SU-DHL-6 (cell line): Measurements from ENCODE around the gene ZBTB16.

Experiments used
- EZH2phosphoT487 ChIP-seq: fragments of 200-600 bp; sonication (generic), shearing (Covaris generic); conservative IDR thresholded peaks from 2 replicates; pipeline ENCODE4 v1.6.1; 2018; ENCODE audit warnings: mild to moderate bottlenecking, antibody characterized with exemption, low read length, moderate library complexity, mixed read lengths
- TF ChIP-seq, protein P1 (sequence below): fragments of 200-600 bp; sonication (generic); IDR thresholded peaks from one replicate; pipeline ENCODE4 v1.5.1; 2017; ENCODE audit warnings: antibody characterized with exemption, mild to moderate bottlenecking, low read length, moderate library complexity; ENCODE audit not compliant: insufficient read depth, poor library complexity, severe bottlenecking

GRCh38 chr11:114284914-114285313, 225.4 kb downstream of the ZBTB16 start:
- TF ChIP-seq, protein P1, sequence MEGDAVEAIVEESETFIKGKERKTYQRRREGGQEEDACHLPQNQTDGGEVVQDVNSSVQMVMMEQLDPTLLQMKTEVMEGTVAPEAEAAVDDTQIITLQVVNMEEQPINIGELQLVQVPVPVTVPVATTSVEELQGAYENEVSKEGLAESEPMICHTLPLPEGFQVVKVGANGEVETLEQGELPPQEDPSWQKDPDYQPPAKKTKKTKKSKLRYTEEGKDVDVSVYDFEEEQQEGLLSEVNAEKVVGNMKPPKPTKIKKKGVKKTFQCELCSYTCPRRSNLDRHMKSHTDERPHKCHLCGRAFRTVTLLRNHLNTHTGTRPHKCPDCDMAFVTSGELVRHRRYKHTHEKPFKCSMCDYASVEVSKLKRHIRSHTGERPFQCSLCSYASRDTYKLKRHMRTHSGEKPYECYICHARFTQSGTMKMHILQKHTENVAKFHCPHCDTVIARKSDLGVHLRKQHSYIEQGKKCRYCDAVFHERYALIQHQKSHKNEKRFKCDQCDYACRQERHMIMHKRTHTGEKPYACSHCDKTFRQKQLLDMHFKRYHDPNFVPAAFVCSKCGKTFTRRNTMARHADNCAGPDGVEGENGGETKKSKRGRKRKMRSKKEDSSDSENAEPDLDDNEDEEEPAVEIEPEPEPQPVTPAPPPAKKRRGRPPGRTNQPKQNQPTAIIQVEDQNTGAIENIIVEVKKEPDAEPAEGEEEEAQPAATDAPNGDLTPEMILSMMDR: no peak
- TF ChIP-seq EZH2phosphoT487: no peak
